Left ventricle myocardium superior (tissue), 1 donor: ENCODE data around the gene MYO18B. TPM values are rescaled to one million over a fixed set of nuclear protein-coding genes. Genes with fewer than 3 reads are reported as not detected.

Experiments used
- ATAC-seq: fragments of 200-7000 bp; cut with Tn5 transposase; one replicate; pipeline ENCODE4 v1.9.1; 2020; ENCODE audit warnings: mild to moderate bottlenecking, moderate library complexity
- DNase-seq: peaks from one replicate; pipeline ENCODE4 v3.0.0-alpha.2; 2020
- intact Hi-C: fragments of 100-400 bp; cut with micrococcal nuclease; formaldehyde crosslinking; loops from one replicate; pipeline ENCODE4 v1.11.0; 2022
- total RNA-seq: library from RNA; stranded (reverse); fragmentation: NEBNext Ultra II Directional; extraction: Animal tissue kit (Norgen Biotek cat#: 25700); gene quantifications from one replicate; pipeline ENCODE4 v1.2.1, GENCODE V29; 2021
- donor health status: DM: no; HTN: yes; CAD: no; lungs with severe emphysema.

The MYO18B gene
- total RNA-seq, 1 donor from 2014 or later: 138 TPM

GRCh38 chr22:25922141-25922540 is 180.2 kb downstream of the MYO18B start:
- DNase-seq: no peak
- intact Hi-C loops: no loop called here
- ATAC-seq: no peak

- intact Hi-C loops: no loop called here
- ATAC-seq: no peak
- DNase-seq: no peak
Observed at GRCh38 chr22:25923914-25924313, 181.9 kb downstream of the MYO18B start.

GRCh38 chr22:25928038-25928437 is 186.1 kb downstream of the MYO18B start:
- ATAC-seq (no peak), DNase-seq (no peak)
- intact Hi-C loops: no loop called here

GRCh38 chr22:25929321-25929878 is 187.4 kb downstream of the MYO18B start:
- DNase-seq: no peak
- ATAC-seq: no peak
- intact Hi-C loops: no loop called here

- DNase-seq: no peak
- intact Hi-C loops: no loop called here
- ATAC-seq: no peak
Observed at GRCh38 chr22:25930083-25930482, 188.1 kb downstream of the MYO18B start.

- ATAC-seq (no peak), DNase-seq (no peak)
- intact Hi-C loops: no loop called here
Observed at GRCh38 chr22:25930788-25931310, 188.9 kb downstream of the MYO18B start.

GRCh38 chr22:25933158-25933788 is 191.3 kb downstream of the MYO18B start:
- no peak for ATAC-seq
- DNase-seq: no peak
- intact Hi-C loops: no loop called here

GRCh38 chr22:25935266-25936058 is 193.5 kb downstream of the MYO18B start:
- no peak for DNase-seq
- ATAC-seq: no peak
- intact Hi-C loops: no loop called here

- ATAC-seq: no peak
- intact Hi-C loops: no loop called here
- DNase-seq: no peak
Observed at GRCh38 chr22:25938151-25938550, 196.2 kb downstream of the MYO18B start.

- DNase-seq: no peak
- intact Hi-C loops: no loop called here
- ATAC-seq: no peak
Observed at GRCh38 chr22:25939384-25939783, 197.4 kb downstream of the MYO18B start.

GRCh38 chr22:25940479-25940878 is 198.5 kb downstream of the MYO18B start:
- DNase-seq: no peak
- intact Hi-C loops: no loop called here

GRCh38 chr22:25941365-25941960 is 199.5 kb downstream of the MYO18B start:
- intact Hi-C loops: no loop called here
- peak; percentile 9 for ATAC-seq
- no peak for DNase-seq

More at GRCh38 chr22:25940479-25940878, 198.5 kb downstream of the MYO18B start:
- no peak for ATAC-seq

- ATAC-seq: peak; percentile 82
- no peak for DNase-seq
- intact Hi-C loops: no loop called here
Observed at GRCh38 chr22:25942115-25942855, 200.3 kb downstream of the MYO18B start.

- intact Hi-C loops: no loop called here
- ATAC-seq: peak; percentile 81
- DNase-seq: peak; percentile 77
Observed at GRCh38 chr22:25942856-25943411, 200.9 kb downstream of the MYO18B start.

- DNase-seq: no peak
- ATAC-seq: peak; percentile 14
- intact Hi-C loops: no loop called here
Observed at GRCh38 chr22:25950111-25950510, 208.1 kb downstream of the MYO18B start.

GRCh38 chr22:25953276-25953675 is 211.3 kb downstream of the MYO18B start:
- no peak for DNase-seq
- ATAC-seq: peak; percentile 9
- intact Hi-C loops: no loop called here

- no peak for ATAC-seq
- intact Hi-C loops: no loop called here
- no peak for DNase-seq
Observed at GRCh38 chr22:25953919-25954318, 211.9 kb downstream of the MYO18B start.

GRCh38 chr22:25955323-25955722 is 213.3 kb downstream of the MYO18B start:
- DNase-seq: no peak
- no peak for ATAC-seq
- intact Hi-C loops: no loop called here

GRCh38 chr22:25956801-25957200 is 214.8 kb downstream of the MYO18B start:
- intact Hi-C loops: no loop called here
- ATAC-seq: no peak
- DNase-seq: no peak
